Psoas muscle (tissue), 8 donors: ENCODE data around the gene LY6G6D. TPM values are rescaled to one million over a fixed set of nuclear protein-coding genes. Genes with fewer than 3 reads are reported as not detected.

ENCODE experiments used
- ATAC-seq, 4 donors: fragments of 200-7000 bp; cut with Tn5 transposase; one replicate each; pipeline ENCODE4 v1.9.1; 2020; ENCODE audit warnings: moderate library complexity in 3 of 4, mild to moderate bottlenecking in 2 of 4
- DNase-seq, 2 donors: peaks; one replicate each; pipeline ENCODE4 v3.0.0-alpha.2; 2020
- H3K27ac ChIP-seq: fragments of 200-600 bp; one replicate; pipeline ENCODE4 v1.8.0; 2022
- H3K27me3 ChIP-seq, 3 donors: fragments of 200-600 bp in 1 of 3; one replicate each; pipeline versions ENCODE4 v1.6.1 to v1.8.0; 2013 to 2022; ENCODE audit warnings: low read length in 2 of 3, mild to moderate bottlenecking in 2 of 3, moderate library complexity in 1 of 3; ENCODE audit not compliant: insufficient read depth in 3 of 3
- H3K36me3 ChIP-seq, 2 donors: fragments of 200-600 bp in 1 of 2; one replicate each; pipeline versions ENCODE4 v1.6.1 to v1.8.0; 2013 to 2022; ENCODE audit warnings: low read depth in 1 of 2, mild to moderate bottlenecking in 1 of 2, moderate library complexity in 1 of 2; ENCODE audit not compliant: insufficient read depth in 1 of 2
- H3K4me1 ChIP-seq: fragments of 200-600 bp; one replicate; pipeline ENCODE4 v1.8.0; 2022
- H3K4me3 ChIP-seq: fragments of 200-600 bp; one replicate; pipeline ENCODE4 v1.8.0; 2022; ENCODE audit warnings: mild to moderate bottlenecking
- H3K9me3 ChIP-seq: fragments of 200-600 bp; one replicate; pipeline ENCODE4 v1.8.0; 2022
- CTCF ChIP-seq: fragments of 200-600 bp; IDR thresholded peaks from one replicate; pipeline ENCODE4 v1.8.0; 2022; ENCODE audit warnings: antibody characterized with exemption
- WGBS, 3 donors: extraction: QIAGEN DNeasy Blood & Tissue Kit; methylation state at CpG; one replicate each; pipeline versions ENCODE4 v1.1.6 to v1.1.7; 2013; 5-methylcytosine and 5-hydroxymethylcytosine counted together
- intact Hi-C, 2 donors: fragments of 100-400 bp; cut with DNase I; formaldehyde crosslinking; loops; one replicate each; pipeline versions ENCODE4 v1.11.0 to v1.14.2; 2022
- polyA plus RNA-seq, 3 donors: library from polyadenylated mRNA; stranded (reverse); fragments of 200-250 nt; gene quantifications; one replicate each; pipeline ENCODE4 v1.2.3, GENCODE V29; 2013
- total RNA-seq, 4 donors: library from RNA; stranded (reverse); fragmentation: NEBNext Ultra II Directional in 2 of 4; extraction: Animal tissue kit (Norgen Biotek cat#: 25700) in 2 of 4; gene quantifications; one replicate each; pipeline versions ENCODE4 v1.2.1 to v1.2.4, GENCODE V29; 2021 to 2023
- donor health status: healthy with polysubstance abuse.
- donor health status: DM: no; HTN: no; CAD: no; lungs with moderate emphysema.
- donor health status: Bipolar disorder and iron deficiency.
- donor health status: healthy.
- donor health status: DM: yes; HTN: yes; CAD: no.
- donor health status: DM: no; HTN: no; CAD: no.
- donor health status: DM: no; HTN: no; CAD: no.
- donor health status: DM: yes; HTN: yes; CAD: no.

LY6G6D gene
- total and polyA plus RNA-seq, 7 donors: not detected

- H3K4me1 ChIP-seq: peaks cover 11% of the 10 kb centered on the region
- peak in 1 of 2 donors; percentile 66 for DNase-seq
- intact Hi-C loops: no loop called here
- peak within 1 kb of the TSS; percentile 73 for H3K27ac ChIP-seq
- peak; percentile 30 for TF ChIP-seq CTCF
- H3K4me3 ChIP-seq: peak within 1 kb of the TSS; percentile 72
- 15 to 28% (median 22%) methylated on average over 36 of the region's 36 CpGs for WGBS, 3 donors
- peak; percentile 29 to 50 (median 44) for ATAC-seq
- H3K27me3 ChIP-seq: peaks cover 0 to under 1% (median 0%) of the 10 kb centered on the region in 3 donors
- H3K36me3 ChIP-seq: peaks cover 0 to 50% of the 10 kb centered on the region in 2 donors
- H3K9me3 ChIP-seq: no peaks in the 10 kb centered on the region
Measured at GRCh38 chr6:31728767-31729514, 13.8 kb downstream of the LY6G6D start, which contains the start of gene DDAH2. TSS of gene DDAH2 (minus strand) at chr6:31729299. CDS start at chr6:31729161, 138 bp downstream.

GRCh38 chr6:31729515-31729978, 14.4 kb downstream of the LY6G6D start:
- peak; percentile 70 to 85 (median 75) for ATAC-seq
- peak; percentile 89 to 94 for DNase-seq
- Histone ChIP-seq H3K4me1 (peaks cover 14% of the 10 kb centered on the region), H3K27ac (peak overlapping the region; percentile 73), H3K4me3 (peak overlapping the region; percentile 72), H3K27me3 (peaks cover 0 to 6% (median 0%) of the 10 kb centered on the region in 3 donors), H3K9me3 (no peaks in the 10 kb centered on the region), H3K36me3 (peaks cover 0 to 51% of the 10 kb centered on the region in 2 donors)
- intact Hi-C loops: no loop called here
- TF ChIP-seq CTCF: no peak
- WGBS, 3 donors: 0 to 1% (median 1%) methylated on average over 25 to 29 of the region's 29 CpGs

- Histone ChIP-seq H3K27me3 (peaks cover 0 to 11% (median 0%) of the 10 kb centered on the region in 3 donors), H3K9me3 (no peaks in the 10 kb centered on the region), H3K4me1 (peaks cover 18% of the 10 kb centered on the region), H3K4me3 (peak overlapping the region; percentile 72), H3K36me3 (peaks cover 0 to 51% of the 10 kb centered on the region in 2 donors), H3K27ac (peak overlapping the region; percentile 73)
- no peak for TF ChIP-seq CTCF
- WGBS, 3 donors: 4 to 5% (median 4%) methylated on average over 43 to 46 of the region's 46 CpGs
- intact Hi-C loops: no loop called here
- DNase-seq (peak; percentile 89 to 94), ATAC-seq (peak; percentile 76 to 87 (median 78))
Measured at GRCh38 chr6:31729979-31730630, 15.0 kb downstream of the LY6G6D start.

- ATAC-seq: no peak
Measured at GRCh38 chr6:31730631-31731086, 15.5 kb downstream of the LY6G6D start.

More at GRCh38 chr6:31730631-31731086, 15.5 kb downstream of the LY6G6D start:
- DNase-seq: no peak
- H3K9me3 ChIP-seq: no peaks in the 10 kb centered on the region
- WGBS, 3 donors: 85 to 93% (median 88%) methylated on average over 11 of the region's 11 CpGs
- H3K4me1 ChIP-seq: peaks cover 18% of the 10 kb centered on the region
- intact Hi-C loops: no loop called here
- H3K4me3 ChIP-seq: peak overlapping the region; percentile 72
- TF ChIP-seq CTCF: no peak
- H3K27me3 ChIP-seq: peaks cover 0 to 11% (median 0%) of the 10 kb centered on the region in 3 donors
- peak overlapping the region; percentile 16 for H3K27ac ChIP-seq
- peaks cover 0 to 51% of the 10 kb centered on the region in 2 donors for H3K36me3 ChIP-seq
